ENCODE measurements around the gene MADCAM1.
A peak's percentile ranks its signal among the peaks of the same experiment; 100 is the strongest.

Gene MADCAM1

DNA sequence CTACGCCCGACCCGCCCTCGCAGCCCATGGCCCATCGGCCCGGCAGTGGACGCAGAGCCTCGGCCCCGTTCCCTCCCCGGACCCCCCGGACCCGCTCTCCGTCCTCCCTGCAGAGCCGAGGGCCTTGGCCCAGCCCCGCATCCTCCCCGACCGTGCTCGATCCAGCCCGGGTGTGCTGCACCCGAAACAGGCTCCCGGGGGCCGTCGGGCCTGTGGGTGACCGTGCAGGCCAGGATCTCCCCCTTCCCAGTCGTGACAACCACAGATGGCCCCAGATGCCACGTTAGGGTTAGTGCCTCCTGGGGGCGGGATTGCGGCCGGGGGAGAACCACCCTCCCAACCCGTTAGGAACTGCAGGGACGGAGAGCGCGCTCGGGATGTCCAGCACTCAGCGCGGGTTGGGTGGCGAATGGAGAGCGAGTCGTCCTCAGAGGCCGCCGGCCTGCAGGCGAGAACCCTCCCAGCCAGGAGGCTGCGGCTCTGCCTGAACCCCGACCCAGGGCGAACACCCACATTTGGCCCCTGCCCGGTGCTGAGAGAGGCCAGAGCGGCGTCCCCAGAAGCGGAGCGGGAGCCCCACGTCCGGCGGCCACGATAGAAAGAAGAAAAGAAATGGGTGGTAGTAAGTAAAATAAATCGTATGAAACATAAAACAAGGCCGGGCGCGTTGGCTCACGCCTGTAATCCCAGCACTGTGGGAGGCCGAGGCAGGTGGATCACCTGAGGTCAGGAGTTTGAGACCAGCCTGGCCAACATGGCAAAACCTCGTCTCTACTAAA is 6.7 kb upstream of the MADCAM1 start:
- H3K4me3 ChIP-seq (ENCODE audit: low read length, poor library complexity, severe bottlenecking) = peak overlapping the region; percentile 95
- peak overlapping the region; percentile 87 for H2AFZ ChIP-seq (ENCODE audit: low read length)
- peaks cover 8% of the 10 kb centered on the region; the same call in 1 of the 2 replicates for H3K79me2 ChIP-seq (ENCODE audit: insufficient read depth, low read length)
- H3K4me1 ChIP-seq (ENCODE audit: insufficient read depth, low read length, poor library complexity, severe bottlenecking) = no peaks in the 10 kb centered on the region
- no peaks in the 10 kb centered on the region for H3K36me3 ChIP-seq (ENCODE audit: insufficient read depth, low read length)
- peaks cover 5% of the 10 kb centered on the region; the same call in 1 of the 2 replicates for H3F3A ChIP-seq (ENCODE audit: low read depth)
- no peaks in the 10 kb centered on the region for H4K20me1 ChIP-seq (ENCODE audit: insufficient read depth, low read length, poor library complexity, severe bottlenecking)
- no peaks in the 10 kb centered on the region for H3K9me3 ChIP-seq (ENCODE audit: insufficient read depth, low read depth, low read length)
- H3K9me2 ChIP-seq (replicated peaks; ENCODE audit: low read depth, low read length) = no peaks in the 10 kb centered on the region
- TF ChIP-seq EZH2phosphoT487 (IDR thresholded peaks at IDR 0.05; ENCODE audit: borderline replicate concordance) = no peak
- TF ChIP-seq CTCF (conservative IDR thresholded peaks at IDR 0.05; ENCODE audit: low read length) = no peak
- no peaks in the 10 kb centered on the region for H3K27me3 ChIP-seq (ENCODE audit: insufficient read depth, low read length, poor library complexity, severe bottlenecking)
- peak overlapping the region; percentile 100 for H3K4me2 ChIP-seq (ENCODE audit: low read depth, low read length, poor library complexity, severe bottlenecking)
- peak overlapping the region; percentile 97 for H3K9ac ChIP-seq (ENCODE audit: low read depth, low read length, poor library complexity, severe bottlenecking)

DNA sequence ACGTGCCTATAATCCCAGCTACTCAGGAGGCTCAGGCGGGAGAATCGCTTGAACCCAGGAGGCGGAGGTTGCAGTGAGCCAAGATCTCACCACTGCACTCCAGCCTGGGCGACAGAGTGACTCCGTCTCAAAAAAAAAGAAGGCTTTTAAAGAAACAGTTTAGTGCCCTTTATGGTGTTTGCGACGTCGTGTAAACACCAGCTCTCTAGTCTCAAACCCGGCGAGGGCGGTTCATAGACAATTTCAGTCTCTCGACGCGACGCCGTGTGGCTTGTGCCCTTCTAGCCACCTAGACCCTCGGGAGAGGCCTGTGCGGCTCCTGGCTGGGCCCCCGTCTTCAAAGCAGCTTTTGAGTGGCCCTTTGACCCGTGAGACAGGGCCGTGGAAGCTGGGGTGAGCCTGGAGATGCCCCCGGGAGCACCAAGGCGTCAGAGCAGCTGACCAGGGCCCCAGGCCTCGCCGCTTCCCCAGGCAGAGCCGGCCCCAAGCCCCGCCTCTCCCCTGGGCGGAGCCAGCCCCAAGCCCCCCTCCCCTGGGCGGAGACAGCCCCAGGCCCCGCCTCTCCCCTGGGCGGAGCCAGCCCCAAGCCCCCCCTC is 5.0 kb upstream of the MADCAM1 start:
- H3K4me1 ChIP-seq (ENCODE audit: insufficient read depth, low read length, poor library complexity, severe bottlenecking) = no peaks in the 10 kb centered on the region
- H3K36me3 ChIP-seq (ENCODE audit: insufficient read depth, low read length) = no peaks in the 10 kb centered on the region
- H3K4me3 ChIP-seq (ENCODE audit: low read length, poor library complexity, severe bottlenecking) = no peak overlapping the region
- no peak overlapping the region for H3K9ac ChIP-seq (ENCODE audit: low read depth, low read length, poor library complexity, severe bottlenecking)
- H3F3A ChIP-seq (ENCODE audit: low read depth) = peaks cover 5% of the 10 kb centered on the region; the same call in 1 of the 2 replicates
- H3K4me2 ChIP-seq (ENCODE audit: low read depth, low read length, poor library complexity, severe bottlenecking) = no peak overlapping the region
- H3K79me2 ChIP-seq (ENCODE audit: insufficient read depth, low read length) = peaks cover 8% of the 10 kb centered on the region; the same call in 1 of the 2 replicates
- no peaks in the 10 kb centered on the region for H4K20me1 ChIP-seq (ENCODE audit: insufficient read depth, low read length, poor library complexity, severe bottlenecking)
- TF ChIP-seq EZH2phosphoT487 (IDR thresholded peaks at IDR 0.05; ENCODE audit: borderline replicate concordance) (no peak), CTCF (conservative IDR thresholded peaks at IDR 0.05; ENCODE audit: low read length) (no peak)
- H3K9me2 ChIP-seq (replicated peaks; ENCODE audit: low read depth, low read length) = no peaks in the 10 kb centered on the region
- H2AFZ ChIP-seq (ENCODE audit: low read length) = no peak overlapping the region
- H3K27me3 ChIP-seq (ENCODE audit: insufficient read depth, low read length, poor library complexity, severe bottlenecking) = no peaks in the 10 kb centered on the region
- no peaks in the 10 kb centered on the region for H3K9me3 ChIP-seq (ENCODE audit: insufficient read depth, low read depth, low read length)

- Histone ChIP-seq H3K79me2 (ENCODE audit: insufficient read depth, low read length) (peaks cover 8% of the 10 kb centered on the region; the same call in 1 of the 2 replicates), H3K4me1 (ENCODE audit: insufficient read depth, low read length, poor library complexity, severe bottlenecking) (no peaks in the 10 kb centered on the region), H4K20me1 (ENCODE audit: insufficient read depth, low read length, poor library complexity, severe bottlenecking) (no peaks in the 10 kb centered on the region), H3K9me2 (replicated peaks; ENCODE audit: low read depth, low read length) (no peaks in the 10 kb centered on the region), H3K9me3 (ENCODE audit: insufficient read depth, low read depth, low read length) (no peaks in the 10 kb centered on the region), H2AFZ (ENCODE audit: low read length) (no peak overlapping the region), H3K9ac (ENCODE audit: low read depth, low read length, poor library complexity, severe bottlenecking) (no peak overlapping the region), H3F3A (ENCODE audit: low read depth) (peaks cover 5% of the 10 kb centered on the region; the same call in 1 of the 2 replicates), H3K36me3 (ENCODE audit: insufficient read depth, low read length) (no peaks in the 10 kb centered on the region), H3K4me2 (ENCODE audit: low read depth, low read length, poor library complexity, severe bottlenecking) (no peak overlapping the region), H3K4me3 (ENCODE audit: low read length, poor library complexity, severe bottlenecking) (no peak overlapping the region), H3K27me3 (ENCODE audit: insufficient read depth, low read length, poor library complexity, severe bottlenecking) (no peaks in the 10 kb centered on the region)
- TF ChIP-seq CTCF (conservative IDR thresholded peaks at IDR 0.05; ENCODE audit: low read length) = no peak
- no peak for TF ChIP-seq EZH2phosphoT487 (IDR thresholded peaks at IDR 0.05; ENCODE audit: borderline replicate concordance)
Observed at GRCh38 chr19:492091-492531, 4.2 kb upstream of the MADCAM1 start.
